ENCODE results near the gene VCAM1.

GRCh38 chr1:100734676-100735075, 15.1 kb downstream of the VCAM1 start:
- no peak for TF ChIP-seq POLR2AphosphoS5 (IDR thresholded peaks at IDR 0.05; ENCODE audit: low read depth, low read length)
- no peak for TF ChIP-seq POLR2A (IDR thresholded peaks at IDR 0.05; ENCODE audit: low read depth, low read length)

Measured in GM12892 (cell line).